ENCODE measurements around the gene ROR2. TPM values are rescaled to one million over a fixed set of nuclear protein-coding genes. Genes with fewer than 3 reads are reported as not detected.
A peak's percentile ranks its signal among the peaks of the same experiment; 100 is the strongest.

Gene ROR2
- total RNA-seq, 4 donors from 2014 or later: 37.4 to 71.8 (median 59.4) TPM

GRCh38 chr9:91562416-91562815 is 387.6 kb downstream of the ROR2 start:
- intact Hi-C loops (cut with DNase I): no loop called here
- TF ChIP-seq CTCF (IDR thresholded peaks at IDR 0.05) (no peak), POLR2AphosphoS5 (IDR thresholded peaks at IDR 0.05) (no peak), POLR2A (IDR thresholded peaks at IDR 0.05; ENCODE audit: low read depth) (no peak), EP300 (IDR thresholded peaks at IDR 0.05) (no peak)
- 36% methylated on average over 3 of the region's 3 CpGs for WGBS

GRCh38 chr9:91560301-91560700 is 389.7 kb downstream of the ROR2 start:
- peak; percentile 39 for DNase-seq (ENCODE audit: extremely low spot score)
- TF ChIP-seq POLR2AphosphoS5 (IDR thresholded peaks at IDR 0.05) (no peak), EP300 (IDR thresholded peaks at IDR 0.05) (no peak), POLR2A (IDR thresholded peaks at IDR 0.05; ENCODE audit: low read depth) (no peak), CTCF (IDR thresholded peaks at IDR 0.05) (no peak)
- Histone ChIP-seq H3K9me3 (no peaks in the 10 kb centered on the region), H3K27ac (replicated peaks in 1 of 4) (no peak overlapping the region), H3K4me3 (no peak overlapping the region), H3K4me1 (peaks cover 0 to 7% (median 5%) of the 10 kb centered on the region in 4 donors), H3K36me3 (no peaks in the 10 kb centered on the region), H3K27me3 (no peaks in the 10 kb centered on the region)
- intact Hi-C loops (cut with DNase I): no loop called here
- WGBS: 91% methylated on average over 2 of the region's 2 CpGs

More at GRCh38 chr9:91562416-91562815, 387.6 kb downstream of the ROR2 start:
- Histone ChIP-seq H3K4me1 (peaks cover 0 to 5% (median 3%) of the 10 kb centered on the region in 4 donors), H3K27me3 (no peaks in the 10 kb centered on the region), H3K36me3 (no peaks in the 10 kb centered on the region), H3K4me3 (no peak overlapping the region), H3K27ac (replicated peaks in 1 of 4) (no peak overlapping the region), H3K9me3 (no peaks in the 10 kb centered on the region)
- no peak for DNase-seq (ENCODE audit: extremely low spot score)

GRCh38 chr9:91558879-91559278 is 391.1 kb downstream of the ROR2 start:
- Histone ChIP-seq H3K4me1 (peaks cover 0 to 7% (median 5%) of the 10 kb centered on the region in 4 donors), H3K36me3 (no peaks in the 10 kb centered on the region), H3K4me3 (no peak overlapping the region), H3K27me3 (no peaks in the 10 kb centered on the region), H3K9me3 (no peaks in the 10 kb centered on the region), H3K27ac (replicated peaks in 1 of 4) (no peak overlapping the region)
- no peak for DNase-seq (ENCODE audit: extremely low spot score)
- intact Hi-C loops (cut with DNase I): no loop called here
- WGBS: 80% methylated on average over 2 of the region's 2 CpGs
- no peak for TF ChIP-seq POLR2A (IDR thresholded peaks at IDR 0.05; ENCODE audit: low read depth)
- no peak for TF ChIP-seq POLR2AphosphoS5 (IDR thresholded peaks at IDR 0.05)
- no peak for TF ChIP-seq CTCF (IDR thresholded peaks at IDR 0.05)
- no peak for TF ChIP-seq EP300 (IDR thresholded peaks at IDR 0.05)

- Histone ChIP-seq H3K27me3 (no peaks in the 10 kb centered on the region), H3K4me1 (peaks cover 0 to 7% (median 5%) of the 10 kb centered on the region in 4 donors), H3K9me3 (no peaks in the 10 kb centered on the region), H3K27ac (replicated peaks in 1 of 4) (no peak overlapping the region), H3K36me3 (no peaks in the 10 kb centered on the region), H3K4me3 (no peak overlapping the region)
- no peak for TF ChIP-seq CTCF (IDR thresholded peaks at IDR 0.05)
- TF ChIP-seq EP300 (IDR thresholded peaks at IDR 0.05): no peak
- TF ChIP-seq POLR2A (IDR thresholded peaks at IDR 0.05; ENCODE audit: low read depth): no peak
- no peak for TF ChIP-seq POLR2AphosphoS5 (IDR thresholded peaks at IDR 0.05)
- peak; percentile 47 for DNase-seq (ENCODE audit: extremely low spot score)
- intact Hi-C loops (cut with DNase I): no loop called here
- WGBS: 91% methylated on average over 3 of the region's 3 CpGs
Measured at GRCh38 chr9:91558395-91558794, 391.6 kb downstream of the ROR2 start.

GRCh38 chr9:91557327-91557726 is 392.7 kb downstream of the ROR2 start:
- Histone ChIP-seq H3K27me3 (no peaks in the 10 kb centered on the region), H3K4me3 (no peak overlapping the region), H3K27ac (replicated peaks in 1 of 4) (no peak overlapping the region), H3K9me3 (no peaks in the 10 kb centered on the region), H3K4me1 (peaks cover 0 to 7% (median 2%) of the 10 kb centered on the region in 4 donors), H3K36me3 (no peaks in the 10 kb centered on the region)
- intact Hi-C loops (cut with DNase I): no loop called here
- 41% methylated on average over 2 of the region's 2 CpGs for WGBS
- TF ChIP-seq CTCF (IDR thresholded peaks at IDR 0.05): no peak
- no peak for DNase-seq (ENCODE audit: extremely low spot score)
